Aortic smooth muscle cell (primary cell): ENCODE measurements around the gene ZC3H7B. TPM values are rescaled to one million over a fixed set of nuclear protein-coding genes. Genes with fewer than 3 reads are reported as not detected.

Source experiments
- total RNA-seq: library from RNA; depleted of rRNA; stranded (reverse); fragments of >200 nt; gene quantifications from 2 replicates; pipeline ENCODE4 v1.2.3, GENCODE V29; 2014

Gene ZC3H7B
- total RNA-seq = 46.5 and 47.9 TPM in 2 replicates

GRCh38 chr22:41301085-41302020 is at the start of gene ZC3H7B:
TSS of gene ZC3H7B (plus strand) at chr22:41301525. CDS start at chr22:41320661, 19,136 bp downstream.

GRCh38 chr22:41285820-41286638 is 15.3 kb upstream of the ZC3H7B start, which contains the start of gene RANGAP1:
TSS of gene RANGAP1 (minus strand) at chr22:41286187. CDS start at chr22:41281044, 5,143 bp downstream.

GRCh38 chr22:41381329-41382097 is 80.2 kb downstream of the ZC3H7B start, which contains the start of gene TEF:
TSS of gene TEF (plus strand) at chr22:41381942. CDS start at chr22:41382045, 103 bp downstream.

Other genes starting within 250 kb of the ZC3H7B start
- gene EP300, start 208.9 kb upstream of the ZC3H7B start, total RNA-seq = 28.3 and 38.4 TPM in 2 replicates
- gene L3MBTL2, start 96.2 kb upstream of the ZC3H7B start, total RNA-seq = 21.5 and 23.6 TPM in 2 replicates
- gene CHADL, start 60.6 kb upstream of the ZC3H7B start, total RNA-seq = 0.66 and 0.81 TPM in 2 replicates
- gene RANGAP1, start 15.3 kb upstream of the ZC3H7B start, total RNA-seq = 38.1 and 62.0 TPM in 2 replicates
- gene TEF, start 80.4 kb downstream of the ZC3H7B start, total RNA-seq = 10.8 and 12.1 TPM in 2 replicates
- gene TOB2, start 145.3 kb downstream of the ZC3H7B start, total RNA-seq = 12.2 and 12.5 TPM in 2 replicates
- gene PHF5A, start 167.2 kb downstream of the ZC3H7B start, total RNA-seq = 51.9 and 53.2 TPM in 2 replicates
- 65.3 and 81.6 TPM in 2 replicates for gene ACO2, start 167.6 kb downstream of the ZC3H7B start, total RNA-seq
- gene POLR3H, start 242.9 kb downstream of the ZC3H7B start, total RNA-seq = 24.9 and 27.0 TPM in 2 replicates